HepG2 (cell line): ENCODE results near the gene ALDH3B2. TPM values are rescaled to one million over a fixed set of nuclear protein-coding genes. Genes with fewer than 3 reads are reported as not detected.
A peak's percentile ranks its signal among the peaks of the same experiment; 100 is the strongest.

Experiments
- CEBPG ChIP-seq: IDR thresholded peaks from 2 replicates; pipeline ENCODE4 v1.6.1; 2016
- ELF3 ChIP-seq: IDR thresholded peaks from 2 replicates; pipeline ENCODE4 v1.6.1; 2016; ENCODE audit warnings: missing genetic modification reagents, missing compliant biosample characterization
- MED8 ChIP-seq: sonication (generic); formaldehyde crosslinking; IDR thresholded peaks from 2 replicates; pipeline ENCODE4 v1.8.1; 2023; ENCODE audit warnings: mild to moderate bottlenecking, missing genetic modification reagents; ENCODE audit not compliant: insufficient replicate concordance
- PLRG1 ChIP-seq: fragments of 450-650 bp; conservative IDR thresholded peaks from 2 replicates; pipeline ENCODE4 v1.6.1; 2016
- REXO4 ChIP-seq: sonication (generic); formaldehyde crosslinking; IDR thresholded peaks from 2 replicates; pipeline ENCODE4 v1.8.0; 2022; ENCODE audit warnings: missing genetic modification reagents, mild to moderate bottlenecking, borderline replicate concordance
- SOX13 ChIP-seq, 3 experiments: fragments of 450-650 bp in 1 of 3; sonication (generic) in 1 of 3; formaldehyde crosslinking in 1 of 3; IDR thresholded peaks in 2 of 3; conservative IDR thresholded peaks in 1 of 3; 2 replicates each; pipeline versions ENCODE4 v1.5.0 to v1.6.1; 2016 to 2020; ENCODE audit warnings: antibody characterized with exemption in 1 of 3, mild to moderate bottlenecking in 1 of 3, missing compliant biosample characterization in 1 of 3, missing genetic modification reagents in 1 of 3, moderate library complexity in 1 of 3
- THAP11 ChIP-seq: IDR thresholded peaks from 2 replicates; pipeline ENCODE4 v1.6.1; 2016; ENCODE audit warnings: missing biosample characterization, missing genetic modification reagents
- ZFP36L1 ChIP-seq: sonication (generic); formaldehyde crosslinking; IDR thresholded peaks from 2 replicates; pipeline ENCODE4 v1.8.0; 2022; ENCODE audit warnings: mild to moderate bottlenecking, missing genetic modification reagents, moderate library complexity
- ZNF232 ChIP-seq: sonication (generic); formaldehyde crosslinking; IDR thresholded peaks from 2 replicates; pipeline ENCODE4 v1.4.0; 2020; ENCODE audit warnings: missing genetic modification reagents, borderline replicate concordance
- ZNF260 ChIP-seq: sonication (generic); formaldehyde crosslinking; IDR thresholded peaks from 2 replicates; pipeline ENCODE4 v1.4.0; 2020; ENCODE audit warnings: missing genetic modification reagents, low read depth, mild to moderate bottlenecking, borderline replicate concordance
- ZNF577 ChIP-seq: sonication (generic); formaldehyde crosslinking; IDR thresholded peaks from 2 replicates; pipeline ENCODE4 v1.4.0; 2020; ENCODE audit warnings: mild to moderate bottlenecking, low read depth, missing genetic modification reagents, borderline replicate concordance
- ZNF672 ChIP-seq: sonication (generic); formaldehyde crosslinking; IDR thresholded peaks from 2 replicates; pipeline ENCODE4 v1.8.1; 2022; ENCODE audit warnings: missing genetic modification reagents
- polyA plus RNA-seq, 8 experiments: library from polyadenylated mRNA; depleted of rRNA in 3 of 8; stranded (reverse) in 7 of 8; unstranded in 1 of 8; fragments of >200 nt; fragmentation: Illumina TruSeq in 4 of 8; extraction: Trizol in 4 of 8; gene quantifications; 2 replicates each; pipeline versions ENCODE4 v1.2.1 to v1.2.3, GENCODE V29; 2011 to 2016; ENCODE audit warnings: low read depth in 4 of 8, missing spikeins in 1 of 8, mixed read lengths in 1 of 8; ENCODE audit not compliant: insufficient read depth in 1 of 8
- total RNA-seq, 5 experiments: library from RNA; depleted of rRNA; stranded (reverse); fragments of >200 nt; fragmentation: Illumina TruSeq; extraction: Trizol; gene quantifications; 2 replicates each; pipeline ENCODE4 v1.2.3, GENCODE V29; 2016; ENCODE audit warnings: low read depth in 1 of 5
- TF ChIP-seq, protein P1 (sequence below): sonication (generic); formaldehyde crosslinking; IDR thresholded peaks from 2 replicates; pipeline ENCODE4 v1.5.0; 2020; ENCODE audit warnings: missing genetic modification reagents, mild to moderate bottlenecking, borderline replicate concordance
- TF ChIP-seq, protein P2 (sequence below): sonication (generic); formaldehyde crosslinking; IDR thresholded peaks from 2 replicates; pipeline ENCODE4 v1.4.0; 2020; ENCODE audit warnings: mild to moderate bottlenecking, missing genetic modification reagents
- TF ChIP-seq, protein P3 (sequence below): sonication (generic); formaldehyde crosslinking; IDR thresholded peaks from 2 replicates; pipeline ENCODE4 v1.8.1; 2022; ENCODE audit warnings: low read depth, mild to moderate bottlenecking, missing genetic modification reagents
- TF ChIP-seq, protein P4 (sequence below): sonication (generic); formaldehyde crosslinking; IDR thresholded peaks from 2 replicates; pipeline ENCODE4 v1.4.0; 2020; ENCODE audit warnings: mild to moderate bottlenecking, missing genetic modification reagents
- TF ChIP-seq, protein P5 (sequence below): IDR thresholded peaks from 2 replicates; pipeline ENCODE4 v1.6.1; 2016; ENCODE audit warnings: missing compliant biosample characterization, missing genetic modification reagents, borderline replicate concordance
- TF ChIP-seq, protein P6 (sequence below): sonication (generic); formaldehyde crosslinking; IDR thresholded peaks from 2 replicates; pipeline ENCODE4 v1.5.1; 2020; ENCODE audit warnings: missing genetic modification reagents, mild to moderate bottlenecking, borderline replicate concordance
- TF ChIP-seq, protein P7 (sequence below): sonication (generic); formaldehyde crosslinking; IDR thresholded peaks from 2 replicates; pipeline ENCODE4 v1.5.0; 2020; ENCODE audit warnings: missing genetic modification reagents, mild to moderate bottlenecking, borderline replicate concordance

The ALDH3B2 gene
- total and polyA plus RNA-seq, 2 of the 13 experiments (the other 11 are each of a cell fraction or from before 2014, with no cell fraction given) = not detected

DNA sequence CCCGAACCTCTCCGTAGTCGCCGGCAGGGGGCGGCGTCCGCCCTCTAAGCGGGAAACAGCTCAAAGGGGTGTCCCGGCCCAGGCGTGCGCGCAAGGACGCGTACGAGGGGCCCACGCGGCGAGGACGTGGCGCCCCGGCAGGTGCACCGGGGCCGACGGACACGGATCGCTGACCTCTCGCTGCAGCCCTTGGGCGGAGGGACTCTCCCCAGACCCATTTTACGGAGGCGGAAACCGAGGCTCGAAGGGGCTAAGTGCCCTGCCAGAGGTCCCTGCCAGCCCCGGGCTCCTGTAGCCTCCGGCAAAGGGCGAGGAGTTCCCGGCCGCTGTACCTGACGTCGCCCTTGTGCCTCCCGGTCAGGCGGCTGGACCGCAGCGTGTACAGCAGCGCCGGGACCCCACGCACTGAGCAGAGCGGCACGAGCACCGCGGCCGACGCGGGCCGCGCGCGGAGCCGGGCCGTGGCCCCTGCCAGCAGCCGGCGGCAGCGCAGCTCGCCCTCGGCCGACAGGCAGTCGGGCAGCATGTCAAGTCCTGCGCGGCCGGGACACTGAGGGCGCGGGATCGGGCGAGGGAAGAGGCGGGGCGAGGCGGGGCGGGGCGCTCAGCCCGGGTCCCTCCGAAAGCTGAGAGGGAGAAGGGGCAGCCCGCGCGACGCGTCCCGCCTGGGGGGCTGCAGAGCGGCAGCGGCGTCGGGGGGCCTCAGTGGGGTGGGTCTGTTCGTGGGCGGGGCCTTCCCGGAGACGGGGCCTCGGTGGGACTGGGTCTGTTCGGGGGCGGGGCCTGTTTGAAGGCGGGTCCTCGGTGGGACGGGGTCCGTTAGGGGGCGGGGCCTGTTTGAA, 44.8 kb downstream of the ALDH3B2 start, which contains the start of gene NUDT8 (continued):
- TF ChIP-seq, protein P1, sequence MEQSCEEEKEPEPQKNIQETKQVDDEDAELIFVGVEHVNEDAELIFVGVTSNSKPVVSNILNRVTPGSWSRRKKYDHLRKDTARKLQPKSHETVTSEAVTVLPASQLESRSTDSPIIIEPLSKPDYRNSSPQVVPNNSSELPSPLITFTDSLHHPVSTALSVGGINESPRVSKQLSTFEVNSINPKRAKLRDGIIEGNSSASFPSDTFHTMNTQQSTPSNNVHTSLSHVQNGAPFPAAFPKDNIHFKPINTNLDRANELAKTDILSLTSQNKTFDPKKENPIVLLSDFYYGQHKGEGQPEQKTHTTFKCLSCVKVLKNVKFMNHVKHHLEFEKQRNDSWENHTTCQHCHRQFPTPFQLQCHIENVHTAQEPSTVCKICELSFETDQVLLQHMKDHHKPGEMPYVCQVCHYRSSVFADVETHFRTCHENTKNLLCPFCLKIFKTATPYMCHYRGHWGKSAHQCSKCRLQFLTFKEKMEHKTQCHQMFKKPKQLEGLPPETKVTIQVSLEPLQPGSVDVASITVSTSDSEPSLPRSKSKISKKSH (CRISPR knock-in tag) = peak; percentile 62; the same call in 1 of the 2 replicates
- TF ChIP-seq, protein P2, sequence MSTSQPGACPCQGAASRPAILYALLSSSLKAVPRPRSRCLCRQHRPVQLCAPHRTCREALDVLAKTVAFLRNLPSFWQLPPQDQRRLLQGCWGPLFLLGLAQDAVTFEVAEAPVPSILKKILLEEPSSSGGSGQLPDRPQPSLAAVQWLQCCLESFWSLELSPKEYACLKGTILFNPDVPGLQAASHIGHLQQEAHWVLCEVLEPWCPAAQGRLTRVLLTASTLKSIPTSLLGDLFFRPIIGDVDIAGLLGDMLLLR = no peak
- no peak for TF ChIP-seq ZNF260 (CRISPR knock-in tag)
- 0 out of 2 replicates have a peak, but pooled peaks have one; percentile 13 for TF ChIP-seq CEBPG (CRISPR knock-in tag)
- no peak for TF ChIP-seq SOX13 (IDR thresholded peaks at IDR 0.05)
- TF ChIP-seq SOX13 (CRISPR knock-in tag; conservative IDR thresholded peaks at IDR 0.05 in 1 of 2, IDR thresholded peaks at IDR 0.05 in 1 of 2) = 0 out of 4 replicates have a peak, but pooled peaks of 1 of the 2 experiments have one; percentile 39
- TF ChIP-seq, protein P3, sequence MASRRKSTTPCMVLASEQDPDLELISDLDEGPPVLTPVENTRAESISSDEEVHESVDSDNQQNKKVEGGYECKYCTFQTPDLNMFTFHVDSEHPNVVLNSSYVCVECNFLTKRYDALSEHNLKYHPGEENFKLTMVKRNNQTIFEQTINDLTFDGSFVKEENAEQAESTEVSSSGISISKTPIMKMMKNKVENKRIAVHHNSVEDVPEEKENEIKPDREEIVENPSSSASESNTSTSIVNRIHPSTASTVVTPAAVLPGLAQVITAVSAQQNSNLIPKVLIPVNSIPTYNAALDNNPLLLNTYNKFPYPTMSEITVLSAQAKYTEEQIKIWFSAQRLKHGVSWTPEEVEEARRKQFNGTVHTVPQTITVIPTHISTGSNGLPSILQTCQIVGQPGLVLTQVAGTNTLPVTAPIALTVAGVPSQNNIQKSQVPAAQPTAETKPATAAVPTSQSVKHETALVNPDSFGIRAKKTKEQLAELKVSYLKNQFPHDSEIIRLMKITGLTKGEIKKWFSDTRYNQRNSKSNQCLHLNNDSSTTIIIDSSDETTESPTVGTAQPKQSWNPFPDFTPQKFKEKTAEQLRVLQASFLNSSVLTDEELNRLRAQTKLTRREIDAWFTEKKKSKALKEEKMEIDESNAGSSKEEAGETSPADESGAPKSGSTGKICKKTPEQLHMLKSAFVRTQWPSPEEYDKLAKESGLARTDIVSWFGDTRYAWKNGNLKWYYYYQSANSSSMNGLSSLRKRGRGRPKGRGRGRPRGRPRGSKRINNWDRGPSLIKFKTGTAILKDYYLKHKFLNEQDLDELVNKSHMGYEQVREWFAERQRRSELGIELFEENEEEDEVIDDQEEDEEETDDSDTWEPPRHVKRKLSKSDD (CRISPR knock-in tag) = peak; percentile 87; the same call in 1 of the 2 replicates
- no peak for TF ChIP-seq PLRG1
- TF ChIP-seq ZFP36L1 (CRISPR knock-in tag) = peak; percentile 86; the same call in 1 of the 2 replicates
- TF ChIP-seq ELF3 (CRISPR knock-in tag) = peak; percentile 34; the same call in 1 of the 2 replicates
- no peak for TF ChIP-seq ZNF577 (CRISPR knock-in tag)
- TF ChIP-seq, protein P4, sequence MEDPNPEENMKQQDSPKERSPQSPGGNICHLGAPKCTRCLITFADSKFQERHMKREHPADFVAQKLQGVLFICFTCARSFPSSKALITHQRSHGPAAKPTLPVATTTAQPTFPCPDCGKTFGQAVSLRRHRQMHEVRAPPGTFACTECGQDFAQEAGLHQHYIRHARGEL (CRISPR knock-in tag) = no peak
- TF ChIP-seq, protein P5, sequence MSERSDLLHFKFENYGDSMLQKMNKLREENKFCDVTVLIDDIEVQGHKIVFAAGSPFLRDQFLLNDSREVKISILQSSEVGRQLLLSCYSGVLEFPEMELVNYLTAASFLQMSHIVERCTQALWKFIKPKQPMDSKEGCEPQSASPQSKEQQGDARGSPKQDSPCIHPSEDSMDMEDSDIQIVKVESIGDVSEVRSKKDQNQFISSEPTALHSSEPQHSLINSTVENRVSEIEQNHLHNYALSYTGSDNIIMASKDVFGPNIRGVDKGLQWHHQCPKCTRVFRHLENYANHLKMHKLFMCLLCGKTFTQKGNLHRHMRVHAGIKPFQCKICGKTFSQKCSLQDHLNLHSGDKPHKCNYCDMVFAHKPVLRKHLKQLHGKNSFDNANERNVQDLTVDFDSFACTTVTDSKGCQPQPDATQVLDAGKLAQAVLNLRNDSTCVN = peak; percentile 76; the same call in 1 of the 2 replicates
- peak; percentile 87; the same call in 1 of the 2 replicates for TF ChIP-seq REXO4 (CRISPR knock-in tag)
- peak; percentile 89; the same call in 1 of the 2 replicates for TF ChIP-seq ZNF232 (CRISPR knock-in tag)
- TF ChIP-seq, protein P6, sequence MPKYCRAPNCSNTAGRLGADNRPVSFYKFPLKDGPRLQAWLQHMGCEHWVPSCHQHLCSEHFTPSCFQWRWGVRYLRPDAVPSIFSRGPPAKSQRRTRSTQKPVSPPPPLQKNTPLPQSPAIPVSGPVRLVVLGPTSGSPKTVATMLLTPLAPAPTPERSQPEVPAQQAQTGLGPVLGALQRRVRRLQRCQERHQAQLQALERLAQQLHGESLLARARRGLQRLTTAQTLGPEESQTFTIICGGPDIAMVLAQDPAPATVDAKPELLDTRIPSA (CRISPR knock-in tag) = no peak
- TF ChIP-seq THAP11 = 0 out of 2 replicates have a peak, but pooled peaks have one; percentile 21
- no peak for TF ChIP-seq ZNF672 (CRISPR knock-in tag)
- no peak for TF ChIP-seq MED8 (CRISPR knock-in tag)
- TF ChIP-seq, protein P7, sequence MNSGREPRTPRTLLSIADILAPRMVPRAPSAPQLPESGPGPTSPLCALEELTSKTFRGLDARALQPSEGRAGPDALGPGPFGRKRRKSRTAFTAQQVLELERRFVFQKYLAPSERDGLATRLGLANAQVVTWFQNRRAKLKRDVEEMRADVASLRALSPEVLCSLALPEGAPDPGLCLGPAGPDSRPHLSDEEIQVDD (CRISPR knock-in tag) = no peak; the same call in 1 of the 2 replicates
